SK-N-MC (cell line): ENCODE results near the gene XIRP1.
"Not testable (repeated sequence)": the region's sequence is repeated elsewhere in the genome, so short reads cannot be mapped to it uniquely, and the experiment has no call there.

Source experiments
- DNase-seq: peaks from one replicate; pipeline ENCODE4 v3.0.0-alpha.2; 2011; ENCODE audit warnings: low read depth, low spot score
- H3K27ac ChIP-seq: fragments of 200-600 bp; sonication (generic); 2 replicates; pipeline ENCODE4 v1.5.1; 2016; ENCODE audit warnings: mixed run types
- H3K36me3 ChIP-seq: fragments of 200-600 bp; sonication (generic); 2 replicates; pipeline ENCODE4 v1.6.1; 2017; ENCODE audit warnings: antibody characterized with exemption, low read length, mixed read lengths; ENCODE audit not compliant: insufficient read depth
- H3K4me3 ChIP-seq: fragments of 200-600 bp; sonication (generic); 2 replicates; pipeline ENCODE4 v1.5.1; 2016
- H3K9ac ChIP-seq: fragments of 200-600 bp; sonication (generic); 2 replicates; pipeline ENCODE4 v1.8.0; 2017; ENCODE audit warnings: mixed run types, mixed read lengths; ENCODE audit not compliant: insufficient read length
- H3K9me3 ChIP-seq: fragments of 200-600 bp; sonication (generic); 2 replicates; pipeline ENCODE4 v1.6.1; 2017; ENCODE audit warnings: low read depth, mild to moderate bottlenecking, antibody characterized with exemption, low read length, moderate library complexity, mixed read lengths
- EZH2 ChIP-seq: fragments of 200-600 bp; sonication (generic); IDR thresholded peaks from one replicate; pipeline ENCODE4 v1.6.1; 2017; ENCODE audit warnings: antibody characterized with exemption
- FOXP2 ChIP-seq: optimal IDR thresholded peaks from 2 replicates; pipeline ENCODE3; 2011; ENCODE audit warnings: mild to moderate bottlenecking, moderate library complexity; ENCODE audit not compliant: insufficient read depth; ENCODE audit errors: extremely low read length, control extremely low read depth
- POLR2AphosphoS5 ChIP-seq: IDR thresholded peaks from 2 replicates; pipeline ENCODE4 v1.6.1; 2012; ENCODE audit warnings: mild to moderate bottlenecking, low read depth, low read length, borderline replicate concordance

The XIRP1 gene

GRCh38 chr3:39192490-39193092 is at the start of gene XIRP1:
TSS of gene XIRP1 (minus strand) at chr3:39192595. CDS start at chr3:39189445, 3,150 bp downstream.
- Histone ChIP-seq H3K9ac (no peak within 1 kb of the TSS), H3K4me3 (no peak within 1 kb of the TSS), H3K9me3 (no peaks in the 10 kb centered on the region), H3K27ac (no peak within 1 kb of the TSS), H3K36me3 (no peaks in the 10 kb centered on the region)
- no peak for DNase-seq
- TF ChIP-seq POLR2AphosphoS5 (no peak), EZH2 (no peak), FOXP2 (no peak)

GRCh38 chr3:39241561-39241960 is 49.2 kb upstream of the XIRP1 start:
- H3K4me3 ChIP-seq, result no peak overlapping the region
- H3K36me3 ChIP-seq, result no peaks in the 10 kb centered on the region
- no peak overlapping the region for H3K27ac ChIP-seq
- no peaks in the 10 kb centered on the region for H3K9me3 ChIP-seq
- DNase-seq, result no peak
- TF ChIP-seq FOXP2 (no peak), EZH2 (no peak), POLR2AphosphoS5 (no peak)
- H3K9ac ChIP-seq, result no peak overlapping the region

- no peak for DNase-seq
- TF ChIP-seq FOXP2 (no peak), EZH2 (no peak), POLR2AphosphoS5 (no peak)
- H3K9ac ChIP-seq, result no peak overlapping the region
- no peak overlapping the region for H3K27ac ChIP-seq
- no peak overlapping the region for H3K4me3 ChIP-seq
- no peaks in the 10 kb centered on the region for H3K36me3 ChIP-seq
- no peaks in the 10 kb centered on the region for H3K9me3 ChIP-seq
These were observed 44.6 kb upstream of the XIRP1 start for GRCh38 chr3:39237027-39237426.

- no peak overlapping the region for H3K9ac ChIP-seq
- no peak for TF ChIP-seq EZH2
- no peak for TF ChIP-seq FOXP2
- TF ChIP-seq POLR2AphosphoS5, result no peak
- no peaks in the 10 kb centered on the region for H3K36me3 ChIP-seq
- H3K27ac ChIP-seq, result no peak overlapping the region
- no peak for DNase-seq
- no peaks in the 10 kb centered on the region for H3K9me3 ChIP-seq
- no peak overlapping the region for H3K4me3 ChIP-seq
These were observed 42.3 kb upstream of the XIRP1 start for GRCh38 chr3:39234651-39235050.

- TF ChIP-seq FOXP2 (no peak), EZH2 (no peak), POLR2AphosphoS5 (no peak)
- no peak overlapping the region for H3K27ac ChIP-seq
- no peak overlapping the region for H3K4me3 ChIP-seq
- no peaks in the 10 kb centered on the region for H3K36me3 ChIP-seq
- H3K9ac ChIP-seq, result no peak overlapping the region
- DNase-seq, result no peak
- no peaks in the 10 kb centered on the region for H3K9me3 ChIP-seq
These were observed 40.5 kb upstream of the XIRP1 start for GRCh38 chr3:39232859-39233258.

- Histone ChIP-seq H3K9me3 (no peaks in the 10 kb centered on the region), H3K36me3 (no peaks in the 10 kb centered on the region), H3K9ac (no peak overlapping the region), H3K27ac (no peak overlapping the region), H3K4me3 (no peak overlapping the region)
- no peak for DNase-seq
- TF ChIP-seq EZH2 (no peak), POLR2AphosphoS5 (no peak), FOXP2 (no peak)
These were observed 38.1 kb upstream of the XIRP1 start for GRCh38 chr3:39230453-39230852.

GRCh38 chr3:39228496-39228895 is 36.1 kb upstream of the XIRP1 start:
- Histone ChIP-seq H3K9ac (no peak overlapping the region), H3K36me3 (no peaks in the 10 kb centered on the region), H3K9me3 (no peaks in the 10 kb centered on the region), H3K27ac (no peak overlapping the region), H3K4me3 (no peak overlapping the region)
- DNase-seq, result no peak
- TF ChIP-seq FOXP2 (no peak), POLR2AphosphoS5 (no peak), EZH2 (no peak)

GRCh38 chr3:39227596-39227995 is 35.2 kb upstream of the XIRP1 start:
- not testable (repeated sequence) for H3K9ac ChIP-seq, H3K27ac ChIP-seq, H3K4me3 ChIP-seq, DNase-seq, H3K36me3 ChIP-seq, H3K9me3 ChIP-seq

- H3K27ac ChIP-seq, result no peak overlapping the region
- no peak overlapping the region for H3K9ac ChIP-seq
These were observed 33.8 kb upstream of the XIRP1 start for GRCh38 chr3:39226106-39226741.

More at GRCh38 chr3:39226106-39226741, 33.8 kb upstream of the XIRP1 start:
- TF ChIP-seq EZH2 (no peak), POLR2AphosphoS5 (no peak), FOXP2 (no peak)
- no peak for DNase-seq
- H3K4me3 ChIP-seq, result no peak overlapping the region
- H3K9me3 ChIP-seq, result no peaks in the 10 kb centered on the region
- H3K36me3 ChIP-seq, result no peaks in the 10 kb centered on the region
